Right lobe of liver (tissue), 6 donors: ENCODE measurements around the gene VPS25. TPM values are rescaled to one million over a fixed set of nuclear protein-coding genes. Genes with fewer than 3 reads are reported as not detected.
"Not testable (repeated sequence)": the region's sequence is repeated elsewhere in the genome, so short reads cannot be mapped to it uniquely, and the experiment has no call there.

Experiments
- ATAC-seq, 4 donors: fragments of 200-7000 bp; cut with Tn5 transposase; one replicate each; pipeline ENCODE4 v1.9.1; 2020; ENCODE audit warnings: mild to moderate bottlenecking in 4 of 4, moderate library complexity in 4 of 4
- DNase-seq, 3 donors: peaks; one replicate each; pipeline ENCODE4 v3.0.0-alpha.2; 2020
- H3K27ac ChIP-seq, 3 donors: fragments of 200-600 bp; one replicate each; pipeline ENCODE4 v1.8.0; 2022
- H3K27me3 ChIP-seq, 2 donors: fragments of 200-600 bp; one replicate each; pipeline ENCODE4 v1.8.0; 2022
- H3K36me3 ChIP-seq, 4 donors: fragments of 200-600 bp; sonication (generic) in 1 of 4; one replicate each; pipeline versions ENCODE4 v1.5.1 to v1.8.0; 2017 to 2022; ENCODE audit warnings: control low read depth in 1 of 4
- H3K4me1 ChIP-seq, 4 donors: fragments of 200-600 bp; sonication (generic) in 1 of 4; one replicate each; pipeline versions ENCODE4 v1.5.1 to v1.8.0; 2017 to 2022; ENCODE audit warnings: control low read depth in 1 of 4
- H3K4me3 ChIP-seq, 3 donors: fragments of 200-600 bp; one replicate each; pipeline ENCODE4 v1.8.0; 2022
- H3K9me3 ChIP-seq, 4 donors: fragments of 200-600 bp; sonication (generic) in 1 of 4; one replicate each; pipeline versions ENCODE4 v1.5.1 to v1.8.0; 2017 to 2022; ENCODE audit warnings: control low read depth in 1 of 4
- CTCF ChIP-seq, 4 donors: fragments of 200-600 bp in 3 of 4; fragments of 450-650 bp in 1 of 4; IDR thresholded peaks; one replicate each; pipeline versions ENCODE4 v1.5.1 to v1.8.0; 2016 to 2022; ENCODE audit warnings: antibody characterized with exemption in 4 of 4, mild to moderate bottlenecking in 2 of 4
- POLR2A ChIP-seq: fragments of 450-650 bp; IDR thresholded peaks from one replicate; pipeline ENCODE4 v1.6.1; 2017; ENCODE audit warnings: antibody characterized with exemption, mild to moderate bottlenecking
- WGBS: methylation state at CpG from one replicate; pipeline ENCODE4 v1.1.6; 2018; ENCODE audit warnings: low coverage, low lambda C conversion rate; ENCODE audit not compliant: insufficient coverage; ENCODE audit errors: missing lambda C conversion rate; 5-methylcytosine and 5-hydroxymethylcytosine counted together
- intact Hi-C, 2 donors: fragments of 100-400 bp; cut with DNase I; formaldehyde crosslinking; loops; one replicate each; pipeline versions ENCODE4 v1.11.2 to v1.14.1; 2022
- total RNA-seq, 6 experiments: library from RNA; depleted of rRNA in 2 of 6; stranded (reverse); fragments of >200 nt in 2 of 6; fragmentation: NEBNext Ultra II Directional in 3 of 6; extraction: Animal tissue kit (Norgen Biotek cat#: 25700) in 3 of 6; gene quantifications; one replicate each; pipeline versions ENCODE4 v1.1.0 to v1.2.4, GENCODE V29; 2016 to 2023
- donor health status: DM: no; HTN: yes; CAD: no.
- donor health status: DM: no; HTN: no; CAD: no.
- donor health status: DM: no; HTN: no; CAD: no.
- donor health status: DM: no; HTN: yes; CAD: no.
- donor health status: DM: no; HTN: yes; CAD: no.

Gene VPS25
- total RNA-seq, 6 experiments from 2014 or later: 28.3 to 47.0 (median 33.6) TPM

DNA sequence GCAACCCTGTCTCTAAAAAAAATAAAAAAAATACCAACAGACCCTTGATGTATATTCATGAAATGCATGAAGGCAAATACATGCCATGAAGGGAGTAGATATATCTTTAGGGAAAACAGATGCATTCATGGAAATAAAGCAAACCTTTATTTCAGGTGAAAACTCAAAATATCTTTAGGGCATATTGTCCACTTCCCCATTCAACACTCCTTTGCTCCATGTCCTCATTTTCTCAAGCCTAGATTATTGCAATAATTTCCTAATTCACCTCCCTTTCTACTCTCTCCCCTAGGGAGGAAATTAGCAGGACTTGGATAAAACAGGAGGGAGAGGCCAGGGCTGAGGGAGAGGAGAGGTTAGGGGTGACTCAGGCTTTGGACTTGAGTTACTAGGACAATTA, 5.7 kb upstream of the VPS25 start:
- Histone ChIP-seq H3K27ac (no peak overlapping the region), H3K4me1 (no peaks in the 10 kb centered on the region), H3K36me3 (no peaks in the 10 kb centered on the region), H3K9me3 (no peaks in the 10 kb centered on the region), H3K27me3 (no peaks in the 10 kb centered on the region), H3K4me3 (no peak overlapping the region)
- intact Hi-C loops: loop anchor here in 1 of 2 donors (10.0 kb wide), 1 partner anchor 53 kb away; no protein-coding TSS in a partner anchor
- no peak for ATAC-seq
- no peak for DNase-seq
- TF ChIP-seq POLR2A: no peak
- TF ChIP-seq CTCF (IDR thresholded peaks at IDR 0.05): no peak

- not testable (repeated sequence) for H3K4me1 ChIP-seq, H3K36me3 ChIP-seq, H3K9me3 ChIP-seq, H3K27me3 ChIP-seq, H3K4me3 ChIP-seq, DNase-seq, H3K27ac ChIP-seq, ATAC-seq
- intact Hi-C loops: loop anchor here in 1 of 2 donors (10.0 kb wide), 1 partner anchor 53 kb away; no protein-coding TSS in a partner anchor
- 70% methylated on average over 9 of the region's 9 CpGs for WGBS
Observed at GRCh38 chr17:42768006-42768405, 5.2 kb upstream of the VPS25 start.

DNA sequence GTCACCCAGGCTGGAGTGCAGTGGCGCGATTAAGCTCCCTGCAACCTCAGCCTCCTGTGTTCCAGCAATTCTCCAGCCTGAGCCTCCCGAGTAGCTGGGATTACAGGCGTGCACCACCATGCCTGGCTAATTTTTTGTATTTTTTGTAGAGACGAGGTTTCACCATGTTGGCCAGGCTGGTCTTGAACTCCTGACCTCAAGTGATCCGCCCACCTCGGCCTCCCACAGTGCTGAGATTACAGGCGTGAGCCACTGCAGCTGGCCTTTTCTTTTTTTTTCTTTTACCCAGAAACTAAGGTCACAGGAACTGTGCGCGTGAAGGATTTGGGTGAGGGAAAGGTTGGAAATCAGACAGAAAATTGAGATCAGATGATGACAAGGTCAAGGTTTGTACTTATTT, 3.3 kb upstream of the VPS25 start:
- not testable (repeated sequence) for H3K4me3 ChIP-seq, H3K36me3 ChIP-seq, DNase-seq, H3K27me3 ChIP-seq, H3K27ac ChIP-seq, H3K4me1 ChIP-seq, ATAC-seq, H3K9me3 ChIP-seq
- 64% methylated on average over 9 of the region's 10 CpGs for WGBS
- intact Hi-C loops: loop anchor here in 1 of 2 donors (10.0 kb wide), 1 partner anchor 55 kb away; no protein-coding TSS in a partner anchor

- intact Hi-C loops: no loop called here
- H3K4me3 ChIP-seq: peak overlapping the region; percentile 74 to 95 (median 80)
- peak overlapping the region; percentile 49 to 85 (median 72) for H3K27ac ChIP-seq
- H3K9me3 ChIP-seq: no peaks in the 10 kb centered on the region
- H3K36me3 ChIP-seq: peaks cover 0 to 24% (median 12%) of the 10 kb centered on the region in 4 donors
- ATAC-seq (peak in 1 of 4 donors; percentile 5), DNase-seq (no peak)
- no peaks in the 10 kb centered on the region for H3K4me1 ChIP-seq
- H3K27me3 ChIP-seq: no peaks in the 10 kb centered on the region
- 0% methylated on average over 3 of the region's 3 CpGs for WGBS
- no peak for TF ChIP-seq POLR2A
- TF ChIP-seq CTCF (IDR thresholded peaks at IDR 0.05): no peak
Observed at GRCh38 chr17:42772945-42773289, 332 bp upstream of the VPS25 start.

DNA sequence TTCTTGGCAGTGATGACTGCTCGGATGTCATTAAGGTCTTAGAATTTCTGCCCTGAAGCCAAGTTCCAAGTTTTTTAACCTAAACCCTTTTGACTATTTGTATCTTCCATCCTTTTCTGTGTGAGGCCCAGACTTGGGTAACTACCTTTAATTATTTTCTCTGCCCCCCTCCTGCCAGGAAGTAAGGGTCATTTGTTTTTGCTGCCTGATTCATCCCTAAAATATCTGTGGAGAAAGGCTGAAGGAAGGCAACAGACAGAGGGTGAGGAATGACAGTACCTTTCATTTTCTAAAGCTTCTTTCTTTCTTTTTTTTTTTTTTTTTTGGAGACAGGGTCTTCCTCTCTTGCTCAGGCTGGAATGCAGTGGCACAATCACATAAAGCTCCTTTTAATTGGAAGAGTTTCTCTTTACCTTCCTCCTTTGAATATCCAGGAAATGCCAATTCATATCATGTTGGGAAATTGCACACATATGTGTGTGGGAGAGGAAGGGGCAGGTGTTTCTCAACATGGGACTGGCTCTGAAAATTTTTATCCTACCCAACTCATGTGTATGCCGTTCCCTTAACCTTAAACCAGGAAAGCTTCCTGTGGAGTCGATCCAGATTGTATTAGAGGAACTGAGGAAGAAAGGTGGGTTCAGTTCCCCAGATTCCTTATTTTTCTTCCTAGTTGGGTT, 957 bp downstream of the VPS25 start:
- DNase-seq (no peak), ATAC-seq (no peak)
- no peaks in the 10 kb centered on the region for H3K27me3 ChIP-seq
- intact Hi-C loops: no loop called here
- TF ChIP-seq POLR2A (no peak), CTCF (IDR thresholded peaks at IDR 0.05) (no peak)
- H3K27ac ChIP-seq: no peak overlapping the region
- no peaks in the 10 kb centered on the region for H3K9me3 ChIP-seq
- no peaks in the 10 kb centered on the region for H3K4me1 ChIP-seq
- peaks cover 0 to 35% (median 17%) of the 10 kb centered on the region in 4 donors for H3K36me3 ChIP-seq
- 47% methylated on average over 2 of the region's 3 CpGs for WGBS
- peak overlapping the region; percentile 74 to 95 (median 80) for H3K4me3 ChIP-seq
